SHP77 treated with DMSO at 0.1 percent for 48 hours (cell line): ENCODE data around the gene SEC24A.
"Not testable (repeated sequence)": the region's sequence is repeated elsewhere in the genome, so short reads cannot be mapped to it uniquely, and the experiment has no call there.

Experiments
- DNase-seq: peaks from one replicate; lab custom pipeline; 2025; lab: John Stamatoyannopoulos, UW

SEC24A gene

DNA sequence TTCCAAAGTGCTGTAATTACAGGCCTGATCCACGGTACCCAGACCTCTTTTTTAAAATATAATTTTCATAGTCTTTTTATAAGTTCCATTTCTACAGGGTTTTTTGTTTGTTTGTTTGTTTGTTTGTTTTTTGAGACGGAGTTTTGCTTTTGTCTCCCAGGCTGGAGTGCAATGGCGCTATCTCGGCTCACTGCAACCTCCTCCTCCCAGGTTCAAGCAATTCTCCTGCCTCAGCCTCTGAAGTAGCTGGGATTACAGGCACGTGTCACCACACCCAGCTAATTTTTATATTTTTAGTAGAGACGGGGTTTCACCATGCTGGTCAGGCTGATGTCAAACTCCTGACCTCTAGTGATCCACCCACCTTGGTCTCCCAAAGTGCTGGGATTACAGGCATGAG lies 2.1 kb downstream of the SEC24A start:
- not testable (repeated sequence) for DNase-seq

DNA sequence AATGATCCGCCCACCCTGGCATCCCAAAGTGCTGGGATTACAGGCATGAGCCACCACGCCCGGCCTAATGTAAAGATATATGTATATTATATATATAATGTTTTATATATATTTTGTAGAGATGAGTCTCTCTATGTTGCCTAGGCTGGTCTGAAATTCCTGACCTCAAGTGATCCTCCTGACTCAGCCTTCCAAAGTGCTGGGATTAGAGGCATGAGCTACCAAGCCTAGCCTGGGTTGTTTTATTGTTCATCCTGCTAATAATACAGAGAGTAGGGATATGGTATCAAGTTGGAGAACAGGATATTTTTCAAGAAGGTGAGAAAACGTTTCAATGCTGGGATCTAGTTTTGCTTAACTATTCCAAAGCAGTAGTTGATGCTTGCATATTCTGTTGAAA lies 2.9 kb downstream of the SEC24A start:
- no peak for DNase-seq

- DNase-seq = no peak
Observed at GRCh38 chr5:134656690-134657089, 8.1 kb downstream of the SEC24A start.

- no peak for DNase-seq
Observed at GRCh38 chr5:134659456-134659855, 10.9 kb downstream of the SEC24A start.

- no peak for DNase-seq
Observed at GRCh38 chr5:134659922-134660321, 11.3 kb downstream of the SEC24A start.

- DNase-seq = no peak
Observed at GRCh38 chr5:134662971-134663370, 14.4 kb downstream of the SEC24A start.

GRCh38 chr5:134664448-134664847 lies 15.9 kb downstream of the SEC24A start:
- DNase-seq = no peak

DNA sequence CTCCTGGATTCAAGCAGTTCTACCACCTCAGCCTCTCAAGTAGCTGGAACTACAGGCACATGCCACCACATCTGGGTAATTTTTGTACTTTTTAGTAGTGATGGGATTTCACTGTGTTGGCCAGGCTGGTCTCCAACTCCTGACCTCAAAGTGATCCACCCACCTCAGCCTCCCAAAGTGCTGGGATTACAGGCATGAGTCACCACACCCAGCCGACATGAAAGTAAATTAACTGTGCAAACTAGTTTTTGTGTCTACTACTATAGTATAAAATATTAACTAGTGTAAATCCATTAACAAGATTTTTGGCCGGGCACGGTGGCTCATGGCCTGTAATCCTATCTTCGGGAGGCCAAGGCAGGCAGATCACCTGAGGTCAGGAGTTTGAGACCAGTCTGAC lies 25.0 kb downstream of the SEC24A start:
- DNase-seq = not testable (repeated sequence)

DNA sequence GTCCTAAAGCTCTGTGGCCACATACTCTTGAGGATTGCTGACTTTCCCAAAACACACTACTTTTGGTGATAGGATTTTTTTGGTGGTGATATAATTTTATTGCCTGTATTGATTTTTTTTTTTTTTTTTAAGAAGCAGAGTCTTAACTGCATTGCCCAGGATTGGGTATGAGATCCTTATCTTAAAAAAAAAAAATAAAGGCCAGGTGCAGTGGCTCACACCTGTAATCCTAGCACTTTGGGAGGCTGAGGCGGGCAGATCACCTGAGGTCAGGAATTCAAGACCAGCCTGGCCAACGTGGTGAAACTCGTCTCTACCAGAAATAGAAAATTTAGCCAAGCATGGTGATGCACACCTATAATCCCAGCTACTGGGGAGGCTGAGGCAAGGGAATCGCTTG lies 28.8 kb downstream of the SEC24A start:
- not testable (repeated sequence) for DNase-seq

- DNase-seq = not testable (repeated sequence)
Observed at GRCh38 chr5:134690144-134690543, 41.6 kb downstream of the SEC24A start.

DNA sequence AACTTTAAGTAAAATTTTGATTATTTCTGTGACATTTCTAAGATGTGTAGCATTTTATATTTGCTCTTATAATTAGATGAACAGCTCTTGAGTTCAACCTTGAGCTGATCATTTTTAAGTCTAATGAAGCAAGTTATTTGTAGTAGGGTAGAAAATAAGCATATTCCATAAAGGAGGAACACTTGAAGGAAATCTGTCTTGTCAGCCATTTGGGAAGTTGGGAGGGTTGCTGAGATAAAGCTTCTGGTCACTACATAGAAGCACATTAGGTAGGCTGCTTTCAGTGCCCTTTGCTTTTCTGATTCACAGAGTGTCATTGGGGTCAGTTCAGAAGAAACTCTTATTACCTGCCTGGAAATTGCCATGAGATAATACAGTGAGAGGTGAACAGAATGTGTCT lies 44.1 kb downstream of the SEC24A start:
- no peak for DNase-seq

GRCh38 chr5:134708301-134708700 lies 59.7 kb downstream of the SEC24A start:
- no peak for DNase-seq

GRCh38 chr5:134714120-134714519 lies 65.5 kb downstream of the SEC24A start:
- DNase-seq = no peak

- DNase-seq = no peak
Observed at GRCh38 chr5:134714541-134714940, 66.0 kb downstream of the SEC24A start.

GRCh38 chr5:134715466-134715865 lies 66.9 kb downstream of the SEC24A start:
- DNase-seq = not testable (repeated sequence)

GRCh38 chr5:134724872-134725271 lies 76.3 kb downstream of the SEC24A start:
- DNase-seq = no peak

DNA sequence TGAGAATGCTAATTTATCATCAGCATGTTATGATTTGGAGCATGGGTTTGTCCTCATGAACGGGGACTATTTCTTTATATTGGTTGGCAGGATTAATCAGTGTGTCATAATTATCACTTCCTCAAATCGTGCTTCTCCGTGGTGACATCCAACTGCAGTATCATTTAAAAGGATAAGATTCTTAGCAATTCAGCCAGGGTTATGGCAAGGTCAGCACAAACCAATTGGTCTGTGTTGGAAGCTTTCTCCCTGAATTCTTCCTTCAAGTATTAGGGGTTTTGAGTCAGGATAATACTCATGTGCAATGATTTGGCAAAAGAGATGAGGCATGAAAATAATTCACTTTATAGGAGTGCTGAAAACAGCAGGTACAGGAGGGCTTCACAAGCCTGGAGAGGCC lies 84.2 kb downstream of the SEC24A start:
- DNase-seq = no peak

- no peak for DNase-seq
Observed at GRCh38 chr5:134735243-134735642, 86.7 kb downstream of the SEC24A start.

DNA sequence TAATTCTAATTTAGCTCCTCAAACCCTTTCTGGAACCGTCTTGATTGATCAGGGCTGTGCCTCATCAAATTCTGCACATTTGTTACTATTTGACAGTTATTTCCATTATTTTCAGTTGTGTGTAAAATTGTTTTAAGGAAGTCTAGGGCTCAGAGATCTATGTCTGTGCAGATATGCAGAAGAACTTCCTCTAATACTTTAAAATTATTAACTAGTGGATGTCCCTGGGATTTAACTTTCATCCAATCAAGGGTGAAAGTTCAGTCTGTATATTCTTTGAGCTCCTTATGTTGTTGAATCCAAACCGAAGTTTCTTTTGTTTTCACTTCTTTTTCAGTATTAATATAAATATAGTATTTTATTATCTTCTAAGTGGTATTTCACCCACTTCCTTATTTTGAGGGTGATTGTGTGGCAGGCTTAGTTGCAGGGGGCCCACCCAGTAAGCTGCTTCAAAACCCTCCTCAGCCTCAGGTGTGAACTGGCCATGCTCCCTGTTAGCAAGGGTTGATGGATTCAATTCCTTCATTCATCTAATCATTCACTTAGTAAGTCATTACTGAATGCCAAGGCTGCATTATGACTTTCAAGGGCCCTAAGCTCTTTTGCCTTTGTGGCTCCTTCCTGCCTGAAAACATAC lies 87.7 kb downstream of the SEC24A start:
- no peak for DNase-seq

- peak; percentile 93 for DNase-seq
Observed at GRCh38 chr5:134738133-134738962, 89.8 kb downstream of the SEC24A start, which contains the start of gene CAMLG. TSS of gene CAMLG (plus strand) at chr5:134738548. CDS start at chr5:134738621, 73 bp downstream.

DNA sequence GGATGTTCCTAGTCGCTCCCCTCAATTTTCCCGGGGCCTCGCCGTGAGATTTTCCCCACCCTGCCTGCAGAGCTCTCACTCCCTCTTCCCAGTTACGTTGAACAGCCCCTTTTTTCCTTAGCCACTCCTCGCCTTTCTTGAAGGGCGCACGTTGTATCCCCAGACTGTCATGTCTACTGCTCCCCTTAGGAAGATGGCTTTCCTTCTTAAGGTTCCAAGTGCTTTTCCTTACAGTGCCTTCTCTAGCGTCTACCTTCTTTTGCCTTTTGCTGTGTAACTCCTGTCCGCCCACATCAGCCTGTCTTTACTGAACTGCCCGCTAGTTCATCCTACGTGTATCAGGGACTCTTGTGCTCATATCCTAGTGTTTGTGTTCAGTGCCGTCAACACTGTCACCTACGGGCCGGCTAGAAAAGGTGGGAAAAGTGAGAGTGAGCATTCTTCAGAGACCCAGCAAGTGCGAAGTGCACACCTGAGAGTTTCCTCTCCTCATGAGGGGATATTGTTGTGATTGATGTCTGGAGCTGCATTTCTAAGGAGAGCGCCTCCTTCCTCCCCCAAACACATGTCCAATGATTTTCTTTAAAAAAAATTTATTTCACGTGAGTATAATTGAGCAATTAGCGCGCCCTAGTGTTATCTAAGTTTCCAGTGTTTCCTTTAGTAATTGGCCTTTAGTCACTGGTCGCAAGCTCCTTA lies 90.5 kb downstream of the SEC24A start:
- no peak for DNase-seq

GRCh38 chr5:134741052-134741451 lies 92.5 kb downstream of the SEC24A start:
- DNase-seq = no peak

DNA sequence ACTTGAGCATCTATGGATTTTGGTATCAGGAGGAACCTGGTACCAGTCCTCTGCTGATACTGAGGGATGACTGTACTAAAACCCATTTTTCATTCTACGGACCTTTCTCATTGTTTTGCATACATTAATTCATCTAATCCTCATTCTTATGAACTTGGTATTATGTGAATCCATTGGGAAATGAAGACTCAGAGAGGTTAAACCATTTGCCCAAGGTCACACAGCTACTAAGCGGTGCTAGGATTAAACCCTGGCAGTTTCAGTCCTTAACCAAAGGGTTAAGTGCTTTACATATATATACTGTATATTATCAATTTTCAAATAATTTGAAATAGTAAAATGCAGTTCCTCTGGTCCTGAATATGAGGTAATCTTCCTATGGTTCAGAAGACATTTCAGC lies 93.5 kb downstream of the SEC24A start:
- no peak for DNase-seq
